GM18861 (cell line): ENCODE measurements around the gene DDX54.

ENCODE experiments used
- ATAC-seq: cut with Tn5 transposase; IDR thresholded peaks from one replicate; pipeline ENCODE4 v1.9.1; 2021; ENCODE audit not compliant: unreplicated experiment

The DDX54 gene

DNA sequence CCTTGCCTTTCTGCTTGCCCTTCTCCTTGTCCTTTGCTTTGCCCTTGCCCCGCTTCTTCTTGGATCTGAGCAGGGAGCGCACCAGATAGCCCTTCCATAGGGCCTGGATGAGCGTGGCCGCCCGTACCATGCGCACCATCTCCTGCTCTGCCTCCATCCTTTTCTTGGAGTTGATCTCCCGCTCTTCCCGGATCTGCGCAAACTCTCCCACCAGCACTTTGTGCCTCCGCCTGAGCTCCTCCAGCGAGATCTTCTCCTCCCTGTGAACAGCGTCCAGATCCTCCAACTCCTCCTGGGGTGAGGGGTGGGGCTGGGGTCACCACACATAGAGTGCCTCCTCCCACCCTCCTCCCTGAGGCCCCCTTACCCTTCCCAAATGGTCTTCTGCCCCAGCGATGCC is 10.3 kb upstream of the DDX54 start:
- ATAC-seq = no peak

DNA sequence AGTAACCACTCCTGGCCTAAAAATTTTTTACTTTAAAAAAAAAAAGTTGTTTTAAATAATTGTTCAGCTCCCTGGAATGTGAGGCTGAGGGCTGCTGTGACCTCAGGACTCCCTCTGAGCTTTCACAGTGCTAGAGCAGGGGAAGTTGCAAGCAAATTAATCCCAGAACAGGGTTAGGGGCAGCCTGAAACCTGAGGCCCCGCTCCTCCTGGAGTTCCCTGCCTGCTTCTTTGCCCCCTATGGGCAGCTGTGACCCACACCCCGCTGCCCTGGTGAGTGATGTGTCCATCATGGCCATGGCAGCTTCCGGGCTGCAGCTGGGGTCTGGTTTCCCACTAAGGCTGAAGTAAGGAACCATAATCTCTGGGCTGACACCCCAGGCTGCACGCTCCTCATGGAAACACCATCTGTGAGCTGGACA is 9.7 kb upstream of the DDX54 start:
- ATAC-seq = no peak

DNA sequence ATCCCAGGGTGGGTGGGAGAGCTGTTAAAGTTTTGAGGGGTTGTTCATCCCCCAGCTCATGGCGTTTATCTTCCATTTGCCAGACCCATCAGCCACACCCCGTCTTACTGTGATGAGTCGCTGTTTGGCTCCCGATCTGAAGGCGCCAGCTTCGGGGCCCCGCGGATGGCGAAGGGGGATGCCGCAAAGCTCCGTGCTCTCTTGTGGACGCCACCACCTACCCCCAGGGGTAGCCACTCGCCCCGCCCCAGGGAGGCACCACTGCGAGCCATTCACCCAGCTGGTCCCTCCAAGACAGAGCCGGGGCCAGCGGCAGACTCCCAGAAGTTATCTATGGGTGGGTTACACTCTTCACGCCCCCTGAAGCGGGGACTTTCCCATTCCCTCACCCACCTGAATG is 5.9 kb upstream of the DDX54 start:
- no peak for ATAC-seq

DNA sequence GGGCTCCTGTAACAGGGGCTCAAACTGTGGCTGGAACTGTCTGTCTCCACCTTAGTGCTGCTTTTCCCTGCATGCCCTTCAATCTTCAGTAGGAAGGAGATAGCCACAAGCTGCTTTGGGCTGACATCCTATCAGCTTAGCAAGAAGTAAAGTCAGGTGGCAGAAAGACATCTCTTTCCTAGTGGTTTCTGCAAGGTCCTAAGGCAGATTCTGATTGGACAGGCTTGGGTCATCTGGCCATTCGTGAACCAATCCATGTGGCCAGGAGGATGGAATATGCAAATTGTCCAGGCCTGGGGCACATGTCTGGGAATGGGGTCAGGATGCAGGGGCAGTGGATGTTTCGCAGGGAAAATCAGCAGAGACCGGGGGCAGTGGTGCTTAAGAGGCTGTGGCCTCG is 5.5 kb upstream of the DDX54 start:
- no peak for ATAC-seq

DNA sequence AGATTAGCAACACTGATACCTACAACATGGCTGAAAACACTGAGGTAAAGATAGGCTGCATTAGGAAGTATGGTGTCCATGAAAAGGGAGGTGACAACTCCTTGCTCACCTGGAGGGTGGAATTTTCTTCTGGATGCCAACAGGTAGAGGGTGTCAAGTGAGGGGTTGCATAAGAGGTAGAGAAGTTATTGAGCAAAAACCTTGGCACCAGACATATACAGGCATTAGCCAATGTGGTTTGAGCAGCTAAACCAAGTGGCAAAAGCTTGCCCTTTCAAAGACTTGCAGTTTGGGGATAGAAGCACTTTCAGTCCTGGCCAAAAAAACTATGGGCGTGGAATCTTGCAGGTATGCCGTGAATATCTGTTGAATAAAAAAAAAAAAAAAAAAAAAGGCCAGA is 4.1 kb upstream of the DDX54 start:
- ATAC-seq = no peak

DNA sequence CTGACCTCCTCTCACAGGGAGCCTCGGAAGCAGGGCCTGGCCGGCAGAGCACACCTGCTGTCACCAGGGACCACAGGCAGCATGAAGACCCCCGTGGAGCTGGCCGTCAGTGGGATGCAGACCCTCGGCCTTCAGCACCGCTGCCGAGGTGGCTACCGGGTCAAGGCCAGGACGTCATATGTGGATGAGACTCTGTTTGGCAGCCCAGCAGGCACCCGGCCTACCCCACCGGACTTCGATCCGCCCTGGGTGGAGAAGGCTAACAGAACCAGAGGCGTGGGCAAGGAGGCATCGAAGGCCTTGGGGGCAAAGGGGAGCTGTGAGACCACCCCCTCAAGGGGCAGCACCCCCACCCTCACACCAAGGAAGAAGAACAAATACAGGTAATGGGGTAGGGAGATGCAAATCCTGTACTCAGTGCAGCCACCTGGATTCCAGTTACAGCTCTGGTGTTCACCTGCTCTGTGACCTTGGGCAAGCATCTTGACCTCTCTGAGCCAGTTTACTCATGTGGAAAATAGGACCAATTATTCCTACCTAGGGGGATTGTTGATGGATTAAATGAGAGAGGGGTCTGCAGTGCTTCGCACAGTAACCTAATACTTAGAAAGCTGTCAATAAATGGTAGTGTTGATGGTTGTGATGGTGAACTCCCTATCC is 1.5 kb upstream of the DDX54 start:
- no peak for ATAC-seq

DNA sequence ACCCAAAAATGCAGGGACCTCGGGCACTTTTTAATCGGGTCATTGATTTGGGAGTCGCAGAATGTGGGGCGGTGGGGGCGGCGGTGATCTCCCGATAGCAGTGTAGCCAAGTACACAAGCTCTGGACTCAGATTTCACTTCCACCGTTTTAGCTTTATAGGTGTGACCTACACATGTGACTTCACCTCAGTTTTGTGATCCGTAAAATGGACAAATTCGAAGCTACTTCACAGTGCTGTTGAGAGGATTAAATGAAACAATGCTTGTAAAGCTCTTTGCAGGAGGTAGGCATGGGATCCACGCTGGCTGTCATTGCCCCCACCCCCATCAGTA is 721 bp upstream of the DDX54 start:
- no peak for ATAC-seq

DNA sequence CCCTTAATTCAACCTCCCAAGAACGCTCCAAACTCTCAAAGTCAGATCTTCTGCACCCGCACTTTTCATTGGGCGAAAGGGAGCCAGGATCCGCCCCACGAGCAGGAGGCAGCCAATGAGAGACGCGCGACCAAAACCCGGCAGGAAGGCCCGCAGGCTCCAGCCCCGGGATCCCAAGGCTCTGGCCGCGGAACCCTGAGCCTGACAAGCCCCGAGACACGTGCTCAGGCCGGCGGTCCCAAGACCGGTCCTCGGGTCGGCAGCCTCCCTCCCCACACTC is 438 bp downstream of the DDX54 start:
- peak; percentile 58 for ATAC-seq

DNA sequence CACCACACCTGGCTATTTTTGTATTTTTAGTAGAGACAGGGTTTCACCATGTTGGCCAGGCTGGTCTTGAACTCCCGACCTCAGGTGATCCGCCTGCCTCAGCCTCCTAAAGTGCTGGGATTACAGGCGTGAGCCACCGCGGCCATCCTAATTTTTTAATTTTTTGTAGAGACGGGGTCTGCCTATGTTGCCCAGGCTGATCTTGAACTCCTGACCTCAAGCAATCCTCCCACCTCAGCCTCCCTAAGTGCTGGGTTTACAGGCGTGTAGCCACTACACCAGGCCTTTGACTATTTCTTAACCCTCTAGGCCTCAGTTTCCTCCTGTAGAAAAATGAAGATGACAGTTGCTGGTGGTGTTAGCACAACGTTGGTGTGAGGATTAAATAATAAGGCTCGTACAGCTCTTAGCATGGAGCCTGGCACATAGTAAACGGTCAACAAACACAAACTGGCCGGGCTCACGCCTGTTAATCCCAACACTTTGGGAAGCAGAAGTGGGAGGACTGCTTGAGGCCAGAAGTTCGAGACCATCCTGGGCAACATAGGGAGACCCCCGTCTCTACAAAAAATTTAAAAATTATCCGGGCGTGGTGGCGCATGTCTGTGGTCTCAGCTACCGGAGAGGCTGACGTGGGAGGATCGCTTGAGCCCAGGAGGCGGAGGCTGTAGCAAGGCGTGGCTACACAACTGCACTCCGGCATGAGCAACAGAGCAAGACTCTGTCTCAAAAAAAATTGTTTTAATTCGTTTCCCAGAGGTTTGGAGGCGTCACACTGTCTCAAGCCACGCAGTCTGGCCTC is 979 bp downstream of the DDX54 start:
- ATAC-seq = peak; percentile 42

DNA sequence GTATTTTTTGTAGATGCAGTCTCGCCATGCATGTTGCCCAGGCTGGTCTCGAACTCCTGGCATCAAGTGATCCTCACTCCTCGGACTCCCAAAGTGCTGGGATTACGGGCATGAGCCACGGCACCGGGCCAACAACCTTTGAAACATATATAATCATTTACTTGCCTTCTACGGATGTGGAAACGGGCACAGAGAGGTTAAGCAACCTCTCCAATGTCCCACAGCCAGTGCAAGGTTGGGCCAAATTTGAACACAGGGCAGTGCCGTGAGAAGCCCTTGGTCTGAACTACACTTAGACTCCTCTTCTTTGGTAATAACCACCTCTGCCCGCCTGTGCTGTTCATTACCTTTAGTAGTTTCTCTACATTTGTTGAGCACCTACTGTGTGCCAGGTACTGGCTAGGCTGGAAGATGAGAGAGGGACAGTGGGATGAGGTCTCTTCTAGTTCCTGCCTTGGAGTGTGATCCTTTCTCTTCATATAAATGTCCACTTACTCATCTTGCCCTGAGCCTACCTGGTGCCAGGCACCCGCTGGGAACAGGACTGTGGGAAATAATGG is 2.2 kb downstream of the DDX54 start:
- ATAC-seq = no peak

DNA sequence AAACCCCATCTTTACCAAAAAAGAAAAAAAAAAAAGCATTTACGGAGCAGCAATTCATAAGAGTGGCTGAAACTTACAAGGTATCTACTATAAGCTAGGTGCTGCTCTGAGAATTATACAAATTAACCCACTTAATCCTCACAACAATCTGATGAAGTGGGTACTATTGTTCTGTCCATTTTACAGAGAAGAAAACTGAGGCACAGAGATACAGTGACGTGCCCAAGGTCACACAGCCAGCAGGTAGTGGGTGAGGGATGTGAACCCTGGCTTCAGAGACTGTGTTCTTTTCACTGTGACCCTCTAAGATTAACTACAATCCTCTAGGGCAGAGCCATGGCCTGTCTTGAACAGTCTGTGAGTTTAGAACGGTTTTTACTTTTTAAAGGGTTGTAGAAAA is 3.3 kb downstream of the DDX54 start:
- ATAC-seq = no peak

DNA sequence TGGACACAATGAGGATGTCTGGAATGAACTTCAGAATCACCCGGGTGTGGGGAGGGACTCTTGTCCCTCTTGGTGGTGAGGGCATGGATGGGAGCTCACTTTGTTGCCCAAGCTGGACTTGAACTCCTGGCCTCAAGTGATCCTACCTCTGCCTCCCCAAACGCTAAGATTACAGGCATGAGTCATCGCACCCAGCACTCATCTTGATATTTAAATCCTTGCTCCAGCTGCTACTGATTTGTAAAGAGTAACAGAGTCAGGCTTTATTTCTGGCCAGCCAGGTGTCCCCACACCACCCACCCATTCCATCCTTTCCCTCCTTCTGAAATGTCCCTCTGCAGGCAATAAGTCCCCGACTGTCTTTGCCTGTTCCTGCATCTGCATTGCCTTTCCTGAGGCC is 4.9 kb downstream of the DDX54 start:
- no peak for ATAC-seq

DNA sequence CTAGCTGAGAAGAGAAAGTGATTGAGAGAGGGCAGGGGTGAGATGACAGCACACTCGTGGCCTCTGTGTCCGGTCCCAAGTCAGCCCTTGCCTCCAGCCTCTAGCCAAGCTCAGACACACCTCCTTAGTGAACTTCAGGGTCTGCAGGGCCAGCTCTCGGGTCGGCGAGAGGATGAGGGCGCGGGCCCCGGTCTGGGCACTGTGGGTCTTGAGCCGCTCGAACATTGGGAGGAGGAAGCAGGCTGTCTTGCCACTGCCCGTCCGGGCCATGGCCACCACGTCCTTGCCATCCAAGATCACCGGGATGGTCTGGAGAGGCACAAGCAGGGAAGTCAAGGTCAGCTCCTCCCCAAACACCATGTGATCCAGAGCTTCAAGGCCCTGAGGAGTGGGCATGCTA is 6.3 kb downstream of the DDX54 start:
- no peak for ATAC-seq

DNA sequence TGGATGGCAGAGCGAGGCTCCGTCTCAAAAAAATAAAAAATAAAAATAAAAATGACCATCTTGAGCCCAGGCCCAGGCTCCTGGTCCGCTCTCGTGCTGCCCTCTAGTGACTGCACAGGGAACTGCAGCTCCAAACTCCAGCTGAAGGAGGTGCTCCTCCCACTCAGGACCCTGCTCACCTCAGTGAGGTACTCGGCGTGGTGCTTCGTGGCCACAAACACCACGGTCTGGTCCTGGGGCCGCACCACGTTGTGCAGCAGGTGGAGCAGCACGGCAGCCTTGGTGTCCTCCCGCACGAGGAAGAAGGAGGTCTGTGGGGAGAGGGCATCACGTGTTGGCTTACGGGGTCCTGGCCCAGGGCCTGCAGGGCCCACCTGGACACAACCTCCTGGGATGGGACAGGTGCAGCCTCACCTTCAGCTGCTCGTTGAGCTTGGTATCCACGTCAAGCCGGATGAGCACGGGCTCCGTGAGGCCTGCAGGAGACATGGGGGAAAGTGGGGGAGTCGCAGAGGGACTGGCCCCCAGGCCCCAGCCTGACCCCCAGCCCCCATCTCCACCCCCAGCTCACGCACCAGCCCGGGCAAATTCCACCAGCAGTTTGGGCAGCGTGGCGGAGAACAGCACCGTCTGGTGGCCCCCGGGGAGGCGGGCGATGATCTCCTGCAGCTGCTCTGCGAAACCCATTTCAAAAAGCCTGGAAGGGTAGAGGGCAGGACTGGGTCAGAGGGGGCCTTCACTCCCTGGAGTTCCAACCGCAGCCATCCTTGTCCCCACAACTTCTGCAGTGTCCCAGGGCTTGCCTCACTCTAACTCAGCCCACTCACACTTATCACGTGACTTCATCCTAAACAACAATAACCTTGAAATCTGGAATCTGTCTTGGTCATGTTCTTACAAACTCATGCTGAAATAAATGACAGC is 10.6 kb downstream of the DDX54 start:
- ATAC-seq = no peak

DNA sequence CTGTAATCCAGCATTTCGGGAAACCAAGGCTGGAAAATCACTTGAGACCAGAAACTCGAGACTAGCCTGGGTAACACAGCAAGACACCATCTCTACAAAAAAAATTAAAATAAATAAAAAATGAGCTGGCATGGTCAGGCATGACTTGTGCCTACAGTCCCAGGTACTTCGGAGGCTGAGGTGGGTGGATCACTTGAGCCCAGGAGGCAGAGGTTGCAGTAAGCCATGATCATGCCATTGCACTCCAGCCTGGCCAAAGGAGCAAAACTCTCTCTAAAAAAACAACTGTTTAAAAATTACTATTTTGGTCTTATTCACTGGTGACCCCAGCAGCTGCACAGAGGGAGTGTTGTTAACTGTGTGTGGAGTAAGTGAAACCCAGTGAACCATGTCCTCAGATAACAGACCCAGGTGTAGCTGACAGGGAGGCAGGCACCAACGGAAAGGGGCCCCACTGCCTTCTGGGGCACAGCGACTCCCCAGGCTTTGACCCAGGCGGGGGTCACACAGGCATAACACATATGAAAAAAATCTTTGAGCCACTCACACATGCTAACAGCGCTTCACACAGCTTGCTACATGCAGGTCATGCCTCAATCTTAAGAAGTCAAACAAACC is 12.1 kb downstream of the DDX54 start:
- ATAC-seq = peak; percentile 60

DNA sequence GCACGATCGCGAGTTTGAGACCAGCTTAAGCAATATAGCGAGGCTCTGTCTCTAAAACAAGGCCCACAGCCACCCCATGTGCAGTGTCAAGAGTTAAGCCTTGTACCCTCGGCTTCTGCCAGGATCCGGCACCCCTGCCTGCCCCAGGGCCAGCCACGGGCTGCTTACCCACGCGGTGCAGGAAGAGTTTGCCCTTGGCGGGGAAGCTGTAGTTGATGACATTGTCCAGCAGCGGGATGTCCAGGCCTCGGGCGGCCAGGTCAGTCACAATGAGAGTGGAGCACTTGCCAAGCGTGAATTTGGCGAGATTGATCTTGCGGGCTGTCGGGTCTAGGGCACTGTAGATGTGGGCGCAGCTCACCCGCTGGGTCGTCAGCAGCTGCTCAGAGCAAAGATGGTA is 13.1 kb downstream of the DDX54 start:
- ATAC-seq = no peak

DNA sequence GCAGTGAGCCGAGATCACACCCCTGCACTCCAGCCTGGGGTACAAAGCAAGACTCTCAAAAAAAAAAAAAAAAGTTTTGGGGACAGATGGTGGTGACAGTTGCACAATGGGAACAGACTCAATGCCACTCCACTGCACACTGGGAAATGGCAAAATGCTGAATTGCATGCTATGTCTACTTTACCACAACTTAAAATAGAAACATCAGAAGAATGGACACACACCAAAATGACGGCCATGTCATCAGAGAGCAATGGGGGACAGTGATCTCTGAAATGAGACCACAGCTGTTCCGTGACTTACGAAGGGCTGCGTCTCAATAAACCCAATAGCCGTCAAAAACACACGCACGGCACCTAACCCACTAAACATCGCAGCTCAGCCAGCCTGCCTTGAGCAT is 13.7 kb downstream of the DDX54 start:
- ATAC-seq = no peak

DNA sequence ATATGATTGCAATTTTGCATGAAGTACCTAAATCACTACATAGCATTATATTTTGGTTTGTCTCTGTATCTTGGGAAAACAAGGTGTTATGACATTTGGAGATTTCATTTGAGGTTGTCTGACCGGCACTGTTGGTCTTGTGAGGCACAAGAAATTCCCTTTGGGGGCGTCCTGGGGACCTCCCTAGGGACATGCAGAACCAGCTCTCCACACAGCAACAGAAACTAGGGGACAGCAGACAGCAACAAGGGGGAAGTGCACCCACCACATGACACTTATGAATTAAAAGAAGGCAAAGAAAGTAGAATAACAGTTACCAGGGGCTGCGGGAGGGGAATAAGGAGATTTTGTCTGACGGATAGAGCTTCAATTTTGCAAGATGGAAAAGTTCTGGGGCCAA is 14.4 kb downstream of the DDX54 start:
- ATAC-seq = no peak

DNA sequence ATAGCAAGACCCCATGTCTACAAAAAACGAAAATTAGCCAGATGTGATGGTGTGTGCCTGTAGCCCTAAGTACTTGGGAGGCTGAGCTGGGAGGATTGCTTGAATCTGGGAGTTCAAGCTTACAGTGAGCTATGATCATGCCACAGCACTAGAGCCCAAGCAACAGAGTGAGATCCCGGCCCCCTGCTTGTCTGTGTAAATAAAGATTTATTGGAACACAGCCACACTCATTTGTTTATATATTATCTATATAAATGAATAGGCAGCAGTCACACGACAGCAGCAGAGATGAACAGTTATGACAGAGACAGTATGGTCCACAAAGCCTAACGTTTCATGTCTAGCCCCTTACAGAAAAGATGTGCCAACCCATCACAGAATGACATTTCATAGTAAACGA is 14.8 kb downstream of the DDX54 start:
- no peak for ATAC-seq

DNA sequence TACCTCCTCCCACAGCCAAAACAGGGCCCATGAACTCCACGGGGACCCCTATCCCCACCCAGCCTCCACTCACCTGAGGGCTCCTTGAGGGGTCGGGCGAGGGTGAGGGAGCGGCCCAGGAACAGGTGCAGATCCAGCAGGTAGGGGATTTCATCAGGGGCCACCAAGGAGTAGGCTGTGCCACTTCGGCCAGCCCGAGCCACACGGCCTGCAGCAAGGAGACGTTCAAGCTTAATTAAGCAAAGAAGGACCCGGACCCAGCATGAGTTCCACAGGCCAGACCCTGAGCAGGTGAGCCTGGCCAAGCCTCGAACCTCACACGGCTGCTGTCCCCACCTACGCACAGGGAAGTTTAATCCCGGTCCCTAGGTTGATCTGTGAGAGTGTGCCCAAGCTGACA is 15.6 kb downstream of the DDX54 start:
- ATAC-seq = no peak

DNA sequence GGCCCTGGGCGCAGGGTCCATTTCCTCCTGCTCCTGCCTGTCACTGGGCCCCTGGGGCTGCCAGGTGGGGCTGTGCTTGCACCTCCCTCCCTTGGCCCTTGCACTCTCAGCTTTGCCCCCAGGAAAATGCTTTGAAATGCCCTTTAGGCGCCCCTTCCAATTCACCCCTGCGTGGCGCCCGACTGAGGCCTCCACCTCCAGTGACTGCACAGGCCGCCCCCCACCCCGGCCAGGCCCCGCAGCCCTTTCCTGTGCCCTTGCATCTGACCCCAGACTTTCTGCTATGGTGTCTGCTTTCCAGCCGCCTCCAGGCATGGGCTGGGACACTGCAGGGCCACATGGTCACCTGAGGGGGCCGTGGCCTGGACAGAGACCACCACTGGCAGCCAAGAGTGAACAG is 17.4 kb downstream of the DDX54 start:
- no peak for ATAC-seq
